GM12878 (cell line): ENCODE measurements around the gene CD27. TPM values are rescaled to one million over a fixed set of nuclear protein-coding genes. Genes with fewer than 3 reads are reported as not detected.
A peak's percentile ranks its signal among the peaks of the same experiment; 100 is the strongest.

Experiments
- ASH2L ChIP-seq: fragments of 300-600, 200-600 bp; sonication (generic); IDR thresholded peaks from 2 replicates; pipeline ENCODE4 v1.6.1; 2017; ENCODE audit warnings: low read depth, mild to moderate bottlenecking, borderline replicate concordance
- CBX3 ChIP-seq: fragments of 200-600 bp; sonication (generic); IDR thresholded peaks from 2 replicates; pipeline ENCODE4 v1.6.1; 2016; ENCODE audit warnings: low read depth, borderline replicate concordance
- CBX5 ChIP-seq: sonication (generic); IDR thresholded peaks from 2 replicates; pipeline ENCODE4 v1.6.1; 2016; ENCODE audit warnings: low read depth, moderate library complexity, mild to moderate bottlenecking, inconsistent platforms
- CREB1 ChIP-seq: IDR thresholded peaks from 2 replicates; pipeline ENCODE4 v1.6.1; 2012; ENCODE audit warnings: low read depth, mild to moderate bottlenecking, inconsistent platforms
- DPF2 ChIP-seq: fragments of 450-650 bp; IDR thresholded peaks from 2 replicates; pipeline ENCODE4 v1.6.1; 2017; ENCODE audit warnings: mild to moderate bottlenecking
- IRF4 ChIP-seq: IDR thresholded peaks from 2 replicates; pipeline ENCODE4 v1.6.1; 2011; ENCODE audit warnings: low read depth, low read length
- NFXL1 ChIP-seq: fragments of 450-650 bp; IDR thresholded peaks from 2 replicates; pipeline ENCODE4 v1.6.1; 2017; ENCODE audit warnings: antibody characterized with exemption, mild to moderate bottlenecking, borderline replicate concordance
- NR2C1 ChIP-seq: fragments of 450-650 bp; IDR thresholded peaks from 2 replicates; pipeline ENCODE4 v1.6.1; 2017; ENCODE audit warnings: antibody characterized with exemption, mild to moderate bottlenecking, moderate library complexity
- POLR2AphosphoS2 ChIP-seq: IDR thresholded peaks from 2 replicates; pipeline ENCODE4 v1.6.1; 2011; ENCODE audit warnings: low read depth, mild to moderate bottlenecking, low read length, improper control_type of control experiment, moderate library complexity
- POLR2AphosphoS5 ChIP-seq: IDR thresholded peaks from 2 replicates; pipeline ENCODE4 v1.6.1; 2011; ENCODE audit warnings: mild to moderate bottlenecking, low read length, inconsistent platforms
- RCOR1 ChIP-seq: conservative IDR thresholded peaks from 2 replicates; pipeline ENCODE4 v1.6.1; 2012; ENCODE audit warnings: low read depth, low read length, improper control_type of control experiment
- RELB ChIP-seq: fragments of 450-650 bp; IDR thresholded peaks from 2 replicates; pipeline ENCODE4 v1.6.1; 2017; ENCODE audit warnings: low read depth, mild to moderate bottlenecking, moderate library complexity
- SMAD5 ChIP-seq: IDR thresholded peaks from 2 replicates; pipeline ENCODE4 v1.6.1; 2016; ENCODE audit warnings: antibody characterized with exemption, low read depth
- SREBF1 ChIP-seq: IDR thresholded peaks from 2 replicates; pipeline ENCODE4 v1.6.1; 2012; ENCODE audit warnings: mild to moderate bottlenecking, low read length
- SRF ChIP-seq, 2 experiments: IDR thresholded peaks; 2 replicates each; pipeline ENCODE4 v1.6.1; 2011; ENCODE audit warnings: low read depth in 2 of 2, low read length in 2 of 2, mild to moderate bottlenecking in 1 of 2, moderate library complexity in 1 of 2
- TAF1 ChIP-seq: IDR thresholded peaks from 2 replicates; pipeline ENCODE4 v1.6.1; 2011; ENCODE audit warnings: mild to moderate bottlenecking, low read depth, low read length, borderline replicate concordance
- TCF12 ChIP-seq: IDR thresholded peaks from 2 replicates; pipeline ENCODE4 v1.6.1; 2011; ENCODE audit warnings: low read depth, mild to moderate bottlenecking, low read length
- TCF7 ChIP-seq: IDR thresholded peaks from 2 replicates; pipeline ENCODE4 v1.6.1; 2014; ENCODE audit warnings: antibody characterized with exemption, borderline replicate concordance
- USF2 ChIP-seq: IDR thresholded peaks from 2 replicates; pipeline ENCODE4 v1.6.1; 2011; ENCODE audit warnings: low read depth, low read length, improper control_type of control experiment, borderline replicate concordance
- ZNF217 ChIP-seq: fragments of 450-650 bp; IDR thresholded peaks from 2 replicates; pipeline ENCODE4 v1.6.1; 2017; ENCODE audit warnings: antibody characterized with exemption, mild to moderate bottlenecking
- ZNF622 ChIP-seq: fragments of 450-650 bp; IDR thresholded peaks from 2 replicates; pipeline ENCODE4 v1.6.1; 2017; ENCODE audit warnings: mild to moderate bottlenecking, inconsistent platforms
- ZNF687 ChIP-seq: fragments of 450-650 bp; IDR thresholded peaks from 2 replicates; pipeline ENCODE4 v1.6.1; 2017; ENCODE audit warnings: mild to moderate bottlenecking, moderate library complexity
- ZSCAN29 ChIP-seq: fragments of 450-650 bp; IDR thresholded peaks from 2 replicates; pipeline ENCODE4 v1.6.1; 2017; ENCODE audit warnings: mild to moderate bottlenecking, moderate library complexity
- polyA plus RNA-seq, 11 experiments: library from polyadenylated mRNA; depleted of rRNA in 4 of 11; unstranded in 6 of 11; stranded (reverse) in 5 of 11; fragments of >200 nt; fragmentation: Nextera tagmentation in 4 of 11; fragmentation: Illumina TruSeq in 1 of 11; extraction: Ambion mirVana in 4 of 11; extraction: Trizol in 1 of 11; gene quantifications; 1 replicate in 1 of 11; 2 replicates in 10 of 11; pipeline versions ENCODE4 v1.2.1 to v1.2.3, GENCODE V29; 2011 to 2016; ENCODE audit warnings: inconsistent platforms in 2 of 11, missing spikeins in 2 of 11, low read depth in 1 of 11
- total RNA-seq, 4 experiments: library from RNA; depleted of rRNA in 3 of 4; stranded (reverse); fragments of >200 nt in 3 of 4; fragmentation: Illumina TruSeq in 1 of 4; extraction: Trizol in 1 of 4; gene quantifications; 2 replicates each; pipeline versions ENCODE4 v1.2.1 to v1.2.3, GENCODE V29; 2013 to 2021

The CD27 gene
- total and polyA plus RNA-seq, 10 of the 15 experiments (the other 5 are each of a cell fraction or from before 2014, with no cell fraction given): 4.9 to 184 (median 106) TPM

- TF ChIP-seq CREB1 (peak; percentile 81; the same call in 1 of the 2 replicates), RCOR1 (0 out of 2 replicates have a peak, but pooled peaks have one; percentile 52), CBX3 (no peak), POLR2AphosphoS5 (peak; percentile 86), IRF4 (peak; percentile 89), USF2 (peak; percentile 26; the same call in 1 of the 2 replicates), ASH2L (0 out of 2 replicates have a peak, but pooled peaks have one; percentile 24), ZNF217 (no peak), POLR2AphosphoS2 (no peak; the same call in 1 of the 2 replicates), SRF (IDR thresholded peaks at IDR 0.05; ENCODE audit: low read depth in 2 of 2, low read length in 2 of 2) (peak in 1 of 2 experiments; percentile 44; a peak in 1 of 4 replicates), TAF1 (peak; percentile 72; the same call in 1 of the 2 replicates), TCF7 (no peak), RELB (peak; percentile 92), DPF2 (peak; percentile 96), SMAD5 (peak; percentile 62; the same call in 1 of the 2 replicates), NFXL1 (no peak), TCF12 (peak; percentile 79; the same call in 1 of the 2 replicates), NR2C1 (no peak), ZNF622 (no peak), SREBF1 (no peak), ZNF687 (peak; percentile 100), ZSCAN29 (no peak), CBX5 (no peak)
Observed at GRCh38 chr12:6461401-6462233, 16.9 kb downstream of the CD27 start (continued).
